RWPE1 (cell line): ENCODE data around the gene TNS3.

Source experiments
- CTCF ChIA-PET: fragments of 350-600 bp; sonication (Branson Sonifier 250); formaldehyde crosslinking; extraction: SDS; loops from one replicate; lab custom pipeline; 2021; lab: Yijun Ruan, JAX
- POLR2A ChIA-PET: fragments of 400-600 bp; formaldehyde crosslinking; extraction: SDS; loops from one replicate; lab custom pipeline; 2020; ENCODE audit warnings: antibody characterized with exemption; ENCODE audit not compliant: low non-redundant PET; lab: Yijun Ruan, JAX
- DNase-seq: peaks from one replicate; pipeline ENCODE4 v3.0.0; 2012; ENCODE audit warnings: low spot score
- H3K27ac ChIP-seq: fragments of 450-650 bp; 2 replicates; pipeline ENCODE4 v1.5.1; 2017
- TF ChIP-seq, protein P1 (sequence below): fragments of 450-650 bp; conservative IDR thresholded peaks from 2 replicates; pipeline ENCODE4 v1.5.1; 2017; ENCODE audit warnings: low read depth, mild to moderate bottlenecking

Gene TNS3

DNA sequence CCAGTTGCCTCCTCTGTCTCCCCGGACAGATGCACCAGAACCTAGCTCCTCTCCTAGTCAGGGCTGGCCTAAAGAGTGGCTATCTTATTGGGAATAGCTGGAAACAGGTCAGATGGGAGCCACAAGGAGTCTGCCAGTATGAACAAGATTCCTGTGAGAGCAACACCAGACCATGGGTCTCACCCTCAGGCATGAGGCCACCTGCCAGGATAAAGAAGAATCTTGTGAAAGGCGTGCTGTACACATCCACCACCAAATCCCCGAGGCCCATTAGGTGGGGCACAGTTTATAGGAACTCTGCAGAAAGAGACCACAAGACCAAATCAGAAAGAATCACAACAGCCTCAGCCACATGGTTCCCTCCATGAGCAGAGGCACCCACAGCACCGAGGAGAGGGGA is 325.9 kb downstream of the TNS3 start:
- CTCF ChIA-PET = interaction anchor here (0.6 to 3.5 kb wide), 3 partner anchors 11 to 643 kb away, joined by 3 to 19 read pairs (median 6); no protein-coding TSS in a partner anchor
- TF ChIP-seq, protein P1, sequence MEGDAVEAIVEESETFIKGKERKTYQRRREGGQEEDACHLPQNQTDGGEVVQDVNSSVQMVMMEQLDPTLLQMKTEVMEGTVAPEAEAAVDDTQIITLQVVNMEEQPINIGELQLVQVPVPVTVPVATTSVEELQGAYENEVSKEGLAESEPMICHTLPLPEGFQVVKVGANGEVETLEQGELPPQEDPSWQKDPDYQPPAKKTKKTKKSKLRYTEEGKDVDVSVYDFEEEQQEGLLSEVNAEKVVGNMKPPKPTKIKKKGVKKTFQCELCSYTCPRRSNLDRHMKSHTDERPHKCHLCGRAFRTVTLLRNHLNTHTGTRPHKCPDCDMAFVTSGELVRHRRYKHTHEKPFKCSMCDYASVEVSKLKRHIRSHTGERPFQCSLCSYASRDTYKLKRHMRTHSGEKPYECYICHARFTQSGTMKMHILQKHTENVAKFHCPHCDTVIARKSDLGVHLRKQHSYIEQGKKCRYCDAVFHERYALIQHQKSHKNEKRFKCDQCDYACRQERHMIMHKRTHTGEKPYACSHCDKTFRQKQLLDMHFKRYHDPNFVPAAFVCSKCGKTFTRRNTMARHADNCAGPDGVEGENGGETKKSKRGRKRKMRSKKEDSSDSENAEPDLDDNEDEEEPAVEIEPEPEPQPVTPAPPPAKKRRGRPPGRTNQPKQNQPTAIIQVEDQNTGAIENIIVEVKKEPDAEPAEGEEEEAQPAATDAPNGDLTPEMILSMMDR = no peak
- H3K27ac ChIP-seq = no peak overlapping the region
- POLR2A ChIA-PET = no interaction called here
- no peak for DNase-seq

DNA sequence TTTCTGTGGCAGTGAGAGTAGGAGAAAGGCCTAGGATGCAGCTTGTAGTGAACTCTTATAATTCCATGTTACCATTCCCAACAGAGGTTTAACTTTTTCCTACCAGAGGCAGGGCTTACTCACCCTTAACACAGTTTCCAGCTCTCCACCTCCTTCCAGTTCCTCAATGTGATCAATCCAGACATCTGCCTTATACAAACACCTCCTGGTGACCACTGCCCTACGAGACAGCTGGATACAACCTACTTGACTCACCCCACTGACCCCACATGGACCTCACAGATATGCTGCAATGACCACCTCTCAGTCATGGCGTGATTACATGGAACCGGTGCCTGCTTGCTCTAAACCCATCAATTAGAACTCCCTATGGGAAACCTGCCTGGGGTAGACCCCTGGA is 326.5 kb downstream of the TNS3 start:
- ChIA-PET POLR2A (no interaction called here), CTCF (interaction anchor here (0.6 to 3.5 kb wide), 3 partner anchors 11 to 644 kb away, joined by 3 to 19 read pairs (median 6); no protein-coding TSS in a partner anchor)

DNA sequence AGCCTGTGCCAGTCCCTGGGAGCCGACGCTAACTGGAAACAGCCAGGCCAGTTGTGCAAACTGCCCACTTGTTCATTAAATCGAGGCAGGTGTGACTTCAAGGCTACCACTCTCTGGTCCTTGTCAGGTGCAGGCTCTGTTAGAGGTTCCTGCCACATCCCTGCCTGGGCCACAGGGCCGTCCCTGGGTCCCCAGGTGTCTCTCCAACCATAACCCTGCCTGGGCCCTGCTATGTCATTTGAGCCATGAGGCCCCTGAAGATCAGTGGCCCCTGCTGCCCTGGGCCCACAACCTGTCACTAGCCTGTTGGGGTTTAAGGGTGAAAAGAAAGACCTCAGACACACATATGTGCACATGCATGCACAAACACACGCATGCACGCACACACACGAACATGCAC is 326.9 kb downstream of the TNS3 start:
- DNase-seq = no peak
- ChIA-PET CTCF (interaction anchor here (1.4 to 3.5 kb wide), 2 partner anchors 12 to 22 kb away, joined by 7 to 19 read pairs; no protein-coding TSS in a partner anchor), POLR2A (no interaction called here)
- TF ChIP-seq, protein P1 = no peak
- H3K27ac ChIP-seq = no peak overlapping the region

More for the DNA sequence above, 326.5 kb downstream of the TNS3 start:
- no peak for DNase-seq
- H3K27ac ChIP-seq = no peak overlapping the region
- TF ChIP-seq, protein P1 = no peak

DNA sequence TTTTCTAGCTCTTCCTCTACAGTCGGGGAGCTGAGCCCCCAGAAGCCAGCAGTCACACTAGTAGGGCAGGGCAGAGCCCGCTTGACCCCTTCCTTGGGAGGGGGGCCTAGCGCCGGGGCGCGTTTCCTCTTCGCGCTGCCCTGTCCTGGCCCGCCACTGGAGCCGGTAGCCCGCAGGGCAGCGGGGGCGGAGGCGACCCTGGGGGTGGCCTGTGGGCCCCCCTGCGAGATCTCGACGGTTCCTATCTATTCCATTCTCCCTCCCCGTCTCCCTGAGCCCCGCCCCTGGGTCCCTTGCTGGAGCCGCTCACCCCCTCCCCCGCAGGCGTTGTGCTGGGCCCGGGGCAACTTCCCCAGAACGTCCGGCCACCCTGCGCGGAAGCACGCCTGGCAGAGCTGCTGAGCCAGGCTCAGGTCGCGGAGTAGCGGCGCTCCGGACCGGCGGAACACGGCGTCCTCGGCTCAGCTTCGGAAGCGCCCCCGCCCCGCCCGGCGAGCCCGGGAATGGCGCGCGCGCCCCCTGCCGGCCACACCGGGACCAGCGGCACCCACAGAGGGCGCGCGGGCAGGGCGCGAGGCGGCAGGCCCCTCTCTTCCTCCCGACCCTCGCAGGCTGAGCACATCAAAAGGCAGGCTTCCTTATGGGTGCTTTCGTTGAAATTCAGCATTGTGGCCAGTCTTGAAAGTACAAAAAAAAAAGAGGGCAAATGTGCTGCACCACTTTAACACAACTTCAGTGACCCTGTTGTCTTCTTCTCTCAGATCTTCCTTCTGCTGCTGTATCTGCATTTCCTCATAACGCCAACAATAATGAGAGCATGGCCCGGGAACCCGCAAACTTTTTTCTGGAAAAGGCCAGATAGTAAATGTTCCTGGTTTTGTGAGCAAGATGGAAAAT is 327.6 kb downstream of the TNS3 start:
- DNase-seq = peak; percentile 71
- TF ChIP-seq, protein P1 = peak; percentile 99
- ChIA-PET CTCF (interaction anchor here (0.6 to 3.5 kb wide), 19 partner anchors 10 to 1366 kb away, joined by 3 to 19 read pairs (median 3); no protein-coding TSS in a partner anchor), POLR2A (no interaction called here)
- H3K27ac ChIP-seq = peak overlapping the region; percentile 60

DNA sequence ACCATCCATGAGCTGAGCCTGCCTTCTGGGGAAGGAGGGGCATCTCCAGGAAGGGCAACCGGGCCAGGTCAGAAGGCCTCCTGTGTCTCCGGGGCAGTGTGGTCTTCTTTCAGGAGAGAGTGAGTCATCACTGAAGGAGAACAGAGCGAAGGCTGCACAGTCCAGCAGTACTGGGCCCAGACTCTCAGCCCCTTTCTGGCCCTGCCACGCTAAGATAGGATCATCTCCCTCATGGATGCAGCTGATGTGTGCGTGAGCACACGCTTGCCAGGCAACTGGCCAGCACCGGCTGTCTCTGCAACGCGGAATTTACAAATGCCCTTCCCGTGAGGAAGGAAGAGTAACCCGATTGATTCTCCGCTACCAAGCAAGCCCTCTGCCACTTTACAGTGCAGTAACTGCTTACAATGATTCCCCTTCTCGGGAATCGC is 328.2 kb downstream of the TNS3 start:
- ChIA-PET POLR2A (no interaction called here), CTCF (interaction anchor here (0.6 to 3.5 kb wide), 19 partner anchors 9 to 1365 kb away, joined by 3 to 19 read pairs (median 3); no protein-coding TSS in a partner anchor)
- TF ChIP-seq, protein P1 = no peak
- H3K27ac ChIP-seq = peak overlapping the region; percentile 60
- peak; percentile 30 for DNase-seq

DNA sequence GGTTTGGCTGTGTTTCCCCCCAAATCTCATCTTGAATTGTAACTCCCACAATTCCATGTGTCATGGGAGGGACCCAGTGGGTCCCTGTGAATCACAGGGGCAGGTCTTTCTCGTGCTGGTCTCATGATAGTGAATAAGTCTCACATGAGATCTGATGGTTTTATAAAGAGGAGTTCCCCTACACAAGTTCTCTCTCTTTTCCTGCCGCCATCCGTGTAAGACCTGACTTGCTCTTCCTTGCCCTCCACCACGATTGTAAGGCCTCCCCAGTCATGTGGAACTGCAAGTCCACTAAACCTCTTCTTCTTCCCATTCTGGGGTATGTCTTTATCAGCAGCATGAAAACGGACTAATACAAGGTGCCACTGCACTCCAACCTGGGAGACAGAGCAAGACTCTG is 329.2 kb downstream of the TNS3 start:
- TF ChIP-seq, protein P1 = no peak
- ChIA-PET CTCF (interaction anchor here (0.6 kb wide), 1 partner anchor 312 kb away, joined by 5 read pairs; no protein-coding TSS in a partner anchor), POLR2A (no interaction called here)
- DNase-seq = no peak
- no peak overlapping the region for H3K27ac ChIP-seq
